Stomach smooth muscle (tissue), 2 donors: Measurements from ENCODE around the gene SNCAIP.

ENCODE experiments used
- H3K27ac ChIP-seq: one replicate; pipeline ENCODE4 v1.7.0; 2013; ENCODE audit warnings: mild to moderate bottlenecking, low read length, inconsistent platforms
- H3K27me3 ChIP-seq, 2 donors: one replicate each; pipeline ENCODE4 v1.7.0; 2013; ENCODE audit warnings: low read length in 2 of 2; ENCODE audit not compliant: insufficient read depth in 2 of 2, control insufficient read depth in 1 of 2
- H3K36me3 ChIP-seq, 2 donors: one replicate each; pipeline ENCODE4 v1.7.0; 2013; ENCODE audit warnings: low read length in 2 of 2; ENCODE audit not compliant: control insufficient read depth in 2 of 2, insufficient read depth in 2 of 2
- H3K4me1 ChIP-seq: one replicate; pipeline ENCODE4 v1.7.0; 2013; ENCODE audit warnings: low read length; ENCODE audit not compliant: control insufficient read depth, insufficient read depth
- H3K4me3 ChIP-seq, 2 donors: one replicate each; pipeline ENCODE4 v1.7.0; 2013; ENCODE audit warnings: low read length in 2 of 2
- H3K9ac ChIP-seq, 2 donors: one replicate each; pipeline ENCODE4 v1.7.0; 2013; ENCODE audit warnings: low read length in 2 of 2, mild to moderate bottlenecking in 1 of 2
- H3K9me3 ChIP-seq, 2 donors: one replicate each; pipeline ENCODE4 v1.7.0; 2013; ENCODE audit warnings: low read length in 2 of 2; ENCODE audit not compliant: control insufficient read depth in 2 of 2
- donor health status: healthy.
- donor health status: Pancreatic carcinoma.

SNCAIP gene

GRCh38 chr5:122295138-122295537 is 16.9 kb upstream of the SNCAIP start:
- no peak overlapping the region for H3K27ac ChIP-seq
- no peaks in the 10 kb centered on the region for H3K9me3 ChIP-seq
- no peaks in the 10 kb centered on the region for H3K4me1 ChIP-seq
- no peaks in the 10 kb centered on the region for H3K36me3 ChIP-seq
- H3K9ac ChIP-seq, result no peak overlapping the region
- no peak overlapping the region for H3K4me3 ChIP-seq
- no peaks in the 10 kb centered on the region for H3K27me3 ChIP-seq

GRCh38 chr5:122296871-122297270 is 15.2 kb upstream of the SNCAIP start:
- Histone ChIP-seq H3K27me3 (no peaks in the 10 kb centered on the region), H3K36me3 (no peaks in the 10 kb centered on the region), H3K4me3 (no peak overlapping the region), H3K9ac (no peak overlapping the region), H3K27ac (no peak overlapping the region), H3K9me3 (no peaks in the 10 kb centered on the region), H3K4me1 (no peaks in the 10 kb centered on the region)

- H3K9ac ChIP-seq, result no peak overlapping the region
- no peaks in the 10 kb centered on the region for H3K36me3 ChIP-seq
- H3K4me1 ChIP-seq, result no peaks in the 10 kb centered on the region
- H3K27ac ChIP-seq, result no peak overlapping the region
- H3K27me3 ChIP-seq, result no peaks in the 10 kb centered on the region
- H3K4me3 ChIP-seq, result no peak overlapping the region
- H3K9me3 ChIP-seq, result no peaks in the 10 kb centered on the region
Measured at GRCh38 chr5:122297587-122298298, 14.3 kb upstream of the SNCAIP start.

GRCh38 chr5:122300374-122300773 is 11.7 kb upstream of the SNCAIP start:
- Histone ChIP-seq H3K4me1 (no peaks in the 10 kb centered on the region), H3K36me3 (no peaks in the 10 kb centered on the region), H3K4me3 (no peak overlapping the region), H3K27me3 (no peaks in the 10 kb centered on the region), H3K9ac (no peak overlapping the region), H3K9me3 (no peaks in the 10 kb centered on the region), H3K27ac (no peak overlapping the region)

- Histone ChIP-seq H3K27me3 (no peaks in the 10 kb centered on the region), H3K36me3 (no peaks in the 10 kb centered on the region), H3K27ac (no peak overlapping the region), H3K4me3 (no peak overlapping the region), H3K4me1 (no peaks in the 10 kb centered on the region), H3K9me3 (no peaks in the 10 kb centered on the region), H3K9ac (no peak overlapping the region)
Measured at GRCh38 chr5:122301016-122301415, 11.0 kb upstream of the SNCAIP start.

GRCh38 chr5:122304471-122305215 is 7.4 kb upstream of the SNCAIP start:
- Histone ChIP-seq H3K4me3 (no peak overlapping the region), H3K4me1 (no peaks in the 10 kb centered on the region), H3K27ac (no peak overlapping the region), H3K27me3 (no peaks in the 10 kb centered on the region), H3K36me3 (no peaks in the 10 kb centered on the region), H3K9me3 (peaks cover 0 to 2% of the 10 kb centered on the region in 2 donors), H3K9ac (no peak overlapping the region)

GRCh38 chr5:122306461-122306860 is 5.6 kb upstream of the SNCAIP start:
- Histone ChIP-seq H3K9ac (no peak overlapping the region), H3K4me1 (no peaks in the 10 kb centered on the region), H3K27ac (no peak overlapping the region), H3K27me3 (no peaks in the 10 kb centered on the region), H3K4me3 (no peak overlapping the region), H3K36me3 (no peaks in the 10 kb centered on the region), H3K9me3 (peaks cover 0 to 2% of the 10 kb centered on the region in 2 donors)

GRCh38 chr5:122310889-122311288 is 1.1 kb upstream of the SNCAIP start:
- no peaks in the 10 kb centered on the region for H3K36me3 ChIP-seq
- no peak overlapping the region for H3K9ac ChIP-seq
- peaks cover 4% of the 10 kb centered on the region for H3K4me1 ChIP-seq
- H3K9me3 ChIP-seq, result peaks cover 0 to 2% of the 10 kb centered on the region in 2 donors
- H3K27ac ChIP-seq, result no peak overlapping the region
- peaks cover 6 to 22% of the 10 kb centered on the region in 2 donors for H3K27me3 ChIP-seq
- H3K4me3 ChIP-seq, result peak overlapping the region in 1 of 2 donors; percentile 78

- H3K36me3 ChIP-seq, result no peaks in the 10 kb centered on the region
- peaks cover 4% of the 10 kb centered on the region for H3K4me1 ChIP-seq
- H3K9ac ChIP-seq, result peak overlapping the region in 1 of 2 donors; percentile 43
- peaks cover 0 to 2% of the 10 kb centered on the region in 2 donors for H3K9me3 ChIP-seq
- peaks cover 6 to 22% of the 10 kb centered on the region in 2 donors for H3K27me3 ChIP-seq
- peak overlapping the region in 1 of 2 donors; percentile 78 for H3K4me3 ChIP-seq
- H3K27ac ChIP-seq, result no peak overlapping the region
Measured at GRCh38 chr5:122311497-122311960, 508 bp upstream of the SNCAIP start.

GRCh38 chr5:122312591-122313406 is 762 bp downstream of the SNCAIP start:
- peak overlapping the region; percentile 54 to 60 for H3K9ac ChIP-seq
- H3K4me3 ChIP-seq, result peak overlapping the region; percentile 59 to 78
- H3K36me3 ChIP-seq, result no peaks in the 10 kb centered on the region
- H3K27me3 ChIP-seq, result peaks cover 6 to 22% of the 10 kb centered on the region in 2 donors
- H3K9me3 ChIP-seq, result peaks cover 0 to 2% of the 10 kb centered on the region in 2 donors
- no peak overlapping the region for H3K27ac ChIP-seq
- peaks cover 4% of the 10 kb centered on the region for H3K4me1 ChIP-seq
